Stomach (tissue), 4 donors: ENCODE measurements around the gene EIF6.

Source experiments
- EP300 ChIP-seq: sonication (generic); formaldehyde crosslinking; IDR thresholded peaks from one replicate; pipeline ENCODE4 v1.6.1; 2017; ENCODE audit warnings: antibody characterized with exemption
- TF ChIP-seq, protein P1 (sequence below), 7 experiments: fragments of 450-650 bp in 4 of 7; fragments of 200-600 bp in 3 of 7; sonication (generic) in 3 of 7; IDR thresholded peaks; one replicate each; pipeline ENCODE4 v1.5.1; 2016 to 2019; ENCODE audit warnings: antibody characterized with exemption in 7 of 7, control low read depth in 2 of 7, mild to moderate bottlenecking in 1 of 7

DNA sequence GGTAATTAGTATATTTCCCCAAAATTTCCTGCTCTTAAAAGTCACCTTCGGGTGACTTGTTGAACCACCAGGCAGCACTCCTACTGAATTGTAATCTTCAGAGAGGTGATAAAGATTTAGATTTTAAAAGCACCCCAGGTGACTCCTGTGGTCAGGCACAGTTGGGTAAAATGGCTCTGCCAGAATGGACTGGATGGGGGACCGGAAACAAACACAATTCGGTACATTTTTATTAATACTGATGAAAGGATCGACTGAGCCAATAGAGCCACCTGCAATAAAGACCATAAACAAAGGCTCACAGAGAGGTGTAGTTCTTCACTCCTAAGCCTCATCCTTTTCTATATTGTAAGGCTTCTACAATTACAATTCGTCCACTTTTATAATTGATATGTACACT lies 27.2 kb upstream of the EIF6 start:
- TF ChIP-seq, protein P1, sequence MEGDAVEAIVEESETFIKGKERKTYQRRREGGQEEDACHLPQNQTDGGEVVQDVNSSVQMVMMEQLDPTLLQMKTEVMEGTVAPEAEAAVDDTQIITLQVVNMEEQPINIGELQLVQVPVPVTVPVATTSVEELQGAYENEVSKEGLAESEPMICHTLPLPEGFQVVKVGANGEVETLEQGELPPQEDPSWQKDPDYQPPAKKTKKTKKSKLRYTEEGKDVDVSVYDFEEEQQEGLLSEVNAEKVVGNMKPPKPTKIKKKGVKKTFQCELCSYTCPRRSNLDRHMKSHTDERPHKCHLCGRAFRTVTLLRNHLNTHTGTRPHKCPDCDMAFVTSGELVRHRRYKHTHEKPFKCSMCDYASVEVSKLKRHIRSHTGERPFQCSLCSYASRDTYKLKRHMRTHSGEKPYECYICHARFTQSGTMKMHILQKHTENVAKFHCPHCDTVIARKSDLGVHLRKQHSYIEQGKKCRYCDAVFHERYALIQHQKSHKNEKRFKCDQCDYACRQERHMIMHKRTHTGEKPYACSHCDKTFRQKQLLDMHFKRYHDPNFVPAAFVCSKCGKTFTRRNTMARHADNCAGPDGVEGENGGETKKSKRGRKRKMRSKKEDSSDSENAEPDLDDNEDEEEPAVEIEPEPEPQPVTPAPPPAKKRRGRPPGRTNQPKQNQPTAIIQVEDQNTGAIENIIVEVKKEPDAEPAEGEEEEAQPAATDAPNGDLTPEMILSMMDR (IDR thresholded peaks at IDR 0.05): no peak
- TF ChIP-seq EP300: no peak
